Fibroblast of peridontal ligament (primary cell): Measurements from ENCODE around the gene MAPK12.

Experiments
- DNase-seq: peaks from one replicate; pipeline ENCODE4 v3.0.0-alpha.2; 2010; ENCODE audit errors: extremely low read depth

MAPK12 gene

GRCh38 chr22:50299785-50300619 lies 38.5 kb upstream of the MAPK12 start:
- DNase-seq, result no peak

DNA sequence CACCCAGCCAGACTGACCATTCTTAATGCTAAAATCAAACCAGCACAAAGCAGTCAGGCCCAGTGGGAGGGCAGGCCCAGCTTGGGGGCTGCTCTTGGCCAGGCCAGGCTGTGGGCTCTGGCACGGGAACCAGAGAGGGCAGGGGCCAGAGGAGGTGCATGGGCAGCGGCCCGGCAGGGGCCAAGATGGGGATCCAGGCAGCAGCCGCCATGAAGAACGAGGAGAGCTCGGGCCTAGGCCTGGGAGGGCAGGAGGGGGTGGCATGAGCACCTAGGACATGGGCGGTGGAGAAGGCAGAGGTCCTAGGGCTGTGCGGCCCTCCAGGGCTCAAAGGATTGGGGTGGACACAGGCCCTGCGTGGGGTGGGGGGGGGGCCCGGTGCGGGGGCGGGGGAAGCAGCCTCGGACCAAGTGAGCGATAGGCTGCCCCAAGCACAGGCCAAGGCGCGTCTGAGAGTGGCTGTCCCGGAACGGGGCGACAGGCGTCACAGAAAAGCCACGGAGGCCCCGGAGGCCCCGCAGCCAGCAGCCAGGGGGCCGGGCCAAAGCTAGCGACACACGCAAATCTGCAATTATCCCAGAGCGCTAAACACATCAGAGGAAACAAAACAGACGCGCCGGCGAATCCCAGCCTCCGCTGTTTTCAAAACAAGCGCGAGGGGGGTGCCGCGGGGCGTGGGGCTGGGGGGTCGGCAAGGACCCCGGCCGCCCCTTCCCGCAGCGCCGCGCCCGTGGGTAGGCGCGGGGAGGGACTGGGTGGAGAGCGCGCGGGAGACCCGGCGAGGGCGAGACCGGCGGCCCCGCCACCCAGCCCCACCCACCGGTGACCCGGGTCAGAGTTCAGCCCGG lies 37.7 kb upstream of the MAPK12 start:
- DNase-seq, result no peak

GRCh38 chr22:50298266-50298637 lies 36.8 kb upstream of the MAPK12 start:
- no peak for DNase-seq

DNA sequence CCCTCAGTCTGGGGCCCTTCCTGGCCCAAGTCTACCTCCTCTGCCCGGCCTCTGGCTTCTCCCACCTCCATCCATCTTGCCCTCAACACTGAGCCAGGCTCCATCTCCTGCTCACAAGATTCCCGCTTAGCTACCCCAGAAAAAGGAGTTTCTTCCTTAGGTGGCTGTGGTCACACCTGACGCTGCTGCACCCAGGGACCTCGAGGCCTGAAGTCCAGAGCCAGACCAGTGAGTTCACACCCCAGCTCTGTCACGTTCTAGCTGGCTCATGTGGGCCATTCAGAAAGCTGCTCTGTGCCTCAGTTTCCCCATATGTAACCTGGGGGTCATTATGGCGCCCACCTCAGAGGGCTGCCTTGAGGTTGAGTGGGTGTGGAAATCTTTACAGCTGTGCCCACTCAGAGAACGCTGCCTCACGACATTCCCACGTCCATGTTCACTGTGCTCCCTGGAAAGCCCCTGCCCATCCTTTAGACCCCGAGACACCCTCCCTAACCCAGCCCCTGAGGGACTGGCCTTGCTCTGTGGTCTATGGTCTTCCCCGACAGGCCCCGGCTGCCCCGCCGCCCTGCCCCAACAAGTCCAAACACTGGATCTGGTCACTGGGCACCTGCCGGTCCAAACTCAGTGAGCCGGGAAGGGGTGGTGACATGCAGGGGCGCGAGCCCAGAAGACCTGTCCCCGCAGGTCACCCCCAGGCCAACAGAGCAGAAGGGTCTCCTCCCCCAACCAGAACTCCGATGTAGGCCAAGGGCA lies 36.2 kb upstream of the MAPK12 start:
- no peak for DNase-seq

- DNase-seq, result no peak
Measured at GRCh38 chr22:50296658-50297490, 35.4 kb upstream of the MAPK12 start.

DNA sequence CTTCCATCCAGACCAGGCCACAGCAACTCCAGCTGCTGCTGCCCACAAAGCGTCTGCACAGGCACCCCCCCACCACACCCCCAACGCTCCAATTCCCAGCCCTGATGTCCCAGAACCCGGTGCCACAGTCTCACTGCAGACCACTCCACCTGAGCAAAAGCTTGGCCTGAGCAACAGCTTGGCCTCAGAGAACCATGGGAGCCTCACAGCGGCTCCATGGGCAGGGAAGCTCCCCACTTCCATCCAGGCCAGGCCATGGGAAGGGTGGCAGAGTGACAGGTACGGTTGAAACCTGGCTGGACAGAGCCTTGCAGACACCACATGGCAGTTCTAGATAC lies 32.8 kb upstream of the MAPK12 start:
- no peak for DNase-seq

DNA sequence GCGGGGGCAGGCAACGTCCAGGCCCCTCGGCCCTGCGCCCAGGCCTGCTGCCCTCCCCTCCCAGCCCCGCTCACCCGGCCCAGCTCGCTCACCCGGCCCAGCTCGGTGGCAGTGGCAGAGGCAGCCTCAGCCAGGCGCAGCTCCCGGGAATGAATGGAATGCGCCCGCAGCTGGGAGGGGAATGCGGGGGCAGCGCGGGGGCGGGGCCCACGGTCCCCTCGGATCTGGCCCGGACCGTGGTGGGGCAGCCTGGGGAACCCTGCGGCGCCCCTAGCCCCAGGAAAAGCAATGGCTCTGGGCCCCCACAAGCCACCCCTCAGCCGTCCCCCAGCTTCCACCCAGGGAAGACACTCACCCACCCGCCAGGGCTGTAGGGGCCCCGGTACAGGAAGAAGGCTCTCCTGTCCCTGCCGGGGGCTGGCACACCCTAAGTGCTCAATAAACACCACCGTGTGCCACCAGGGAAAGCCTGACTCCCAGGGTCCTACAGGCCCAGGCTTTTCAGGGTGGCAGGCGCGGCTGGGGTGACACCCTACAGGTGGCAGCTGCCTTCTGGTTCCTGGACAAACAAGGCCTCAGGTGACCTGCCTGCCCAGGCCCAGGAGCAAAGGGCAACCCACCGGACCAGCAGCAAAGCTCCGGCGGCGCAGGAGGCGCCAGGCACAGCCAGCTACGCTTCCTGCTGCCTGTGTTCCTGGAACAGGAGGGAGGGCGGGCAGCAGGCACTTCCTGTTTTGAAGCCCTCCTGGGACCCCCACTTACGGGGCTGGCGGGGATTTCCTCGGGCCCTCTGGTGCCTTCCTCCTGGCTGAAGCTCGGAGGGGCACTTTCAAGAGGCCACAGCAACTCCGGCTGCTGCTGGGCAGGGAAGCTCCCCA lies 32.2 kb upstream of the MAPK12 start:
- DNase-seq, result peak; percentile 55

GRCh38 chr22:50292643-50293440 lies 31.4 kb upstream of the MAPK12 start:
- no peak for DNase-seq

GRCh38 chr22:50289942-50290630 lies 28.6 kb upstream of the MAPK12 start:
- DNase-seq, result no peak

GRCh38 chr22:50289151-50289941 lies 27.9 kb upstream of the MAPK12 start:
- DNase-seq, result no peak

GRCh38 chr22:50287731-50288130 lies 26.2 kb upstream of the MAPK12 start:
- DNase-seq, result no peak

DNA sequence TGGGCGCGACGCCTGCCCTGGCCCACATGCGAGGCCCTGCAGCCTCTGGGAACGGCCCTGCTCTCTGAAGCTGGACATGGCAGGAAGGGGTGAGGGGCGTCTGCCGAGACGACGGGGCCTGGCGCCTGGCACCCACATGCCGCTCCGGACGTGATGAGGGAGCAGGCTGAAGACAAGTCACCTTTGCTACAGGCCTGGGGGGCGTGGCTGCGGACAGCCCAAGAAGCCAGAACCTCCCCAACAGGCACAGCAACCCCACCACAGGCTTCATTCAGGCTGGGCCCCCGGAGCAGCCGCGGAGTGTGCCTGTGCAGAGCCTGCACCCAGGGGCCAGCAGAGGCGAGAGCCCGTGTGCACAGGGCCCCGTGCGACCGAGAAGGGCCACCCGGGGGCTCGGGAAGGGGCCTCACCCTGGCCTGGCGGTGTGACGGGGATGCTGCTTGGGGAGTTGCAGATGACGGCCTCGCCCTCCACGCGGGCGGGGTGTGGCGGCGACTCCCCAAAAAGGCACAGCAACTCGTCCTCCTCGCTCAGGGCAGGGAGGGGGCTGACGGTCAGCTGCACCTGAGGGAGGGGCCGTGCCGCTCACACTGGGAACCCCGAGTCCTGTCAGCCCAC lies 25.3 kb upstream of the MAPK12 start:
- no peak for DNase-seq

- DNase-seq, result no peak
Measured at GRCh38 chr22:50286275-50286674, 24.8 kb upstream of the MAPK12 start.

- no peak for DNase-seq
Measured at GRCh38 chr22:50285568-50286229, 24.2 kb upstream of the MAPK12 start.

- DNase-seq, result no peak
Measured at GRCh38 chr22:50284479-50284878, 23.0 kb upstream of the MAPK12 start.

DNA sequence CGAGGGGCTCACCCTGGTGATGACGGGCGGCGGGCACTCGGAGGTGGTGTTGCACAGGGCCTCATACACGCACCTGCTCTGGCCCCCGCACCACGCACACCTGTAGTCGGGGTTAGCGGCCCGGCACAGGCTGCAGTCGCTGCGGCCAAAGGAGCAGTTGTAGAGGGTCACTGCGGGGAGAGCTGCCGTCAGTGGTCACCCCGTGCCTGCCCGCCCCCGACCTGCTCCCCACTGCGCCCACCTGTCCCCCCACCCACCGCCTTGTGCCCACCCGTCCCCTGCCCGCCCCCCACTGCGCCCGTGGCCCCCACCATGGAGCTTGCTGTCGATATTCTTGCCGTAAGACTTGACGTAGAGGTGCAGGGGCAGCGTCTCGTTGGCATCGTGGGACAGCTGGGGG lies 22.3 kb upstream of the MAPK12 start:
- no peak for DNase-seq
